ENCODE data around the gene DIPK1A.

DNA sequence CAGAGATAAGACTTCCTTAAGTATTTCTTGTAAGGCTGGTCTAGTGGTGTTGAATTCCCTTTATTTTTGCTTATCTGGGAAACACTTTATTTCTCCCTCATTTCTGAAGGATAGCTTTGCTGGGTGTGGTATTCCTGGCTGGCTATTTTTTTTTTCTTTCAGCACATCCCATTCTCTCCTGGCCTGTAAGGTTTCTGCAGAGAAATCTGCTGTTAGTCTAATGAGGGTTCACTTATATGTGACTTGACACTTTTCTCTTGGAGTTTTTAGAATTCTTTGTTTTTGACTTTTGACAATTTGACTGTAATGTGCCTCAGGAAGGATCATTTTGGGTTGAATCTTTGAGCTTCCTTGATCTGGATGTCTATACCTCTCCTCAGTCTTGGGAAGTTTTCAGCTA, 61.5 kb downstream of the DIPK1A start:
- TF ChIP-seq, protein P1, sequence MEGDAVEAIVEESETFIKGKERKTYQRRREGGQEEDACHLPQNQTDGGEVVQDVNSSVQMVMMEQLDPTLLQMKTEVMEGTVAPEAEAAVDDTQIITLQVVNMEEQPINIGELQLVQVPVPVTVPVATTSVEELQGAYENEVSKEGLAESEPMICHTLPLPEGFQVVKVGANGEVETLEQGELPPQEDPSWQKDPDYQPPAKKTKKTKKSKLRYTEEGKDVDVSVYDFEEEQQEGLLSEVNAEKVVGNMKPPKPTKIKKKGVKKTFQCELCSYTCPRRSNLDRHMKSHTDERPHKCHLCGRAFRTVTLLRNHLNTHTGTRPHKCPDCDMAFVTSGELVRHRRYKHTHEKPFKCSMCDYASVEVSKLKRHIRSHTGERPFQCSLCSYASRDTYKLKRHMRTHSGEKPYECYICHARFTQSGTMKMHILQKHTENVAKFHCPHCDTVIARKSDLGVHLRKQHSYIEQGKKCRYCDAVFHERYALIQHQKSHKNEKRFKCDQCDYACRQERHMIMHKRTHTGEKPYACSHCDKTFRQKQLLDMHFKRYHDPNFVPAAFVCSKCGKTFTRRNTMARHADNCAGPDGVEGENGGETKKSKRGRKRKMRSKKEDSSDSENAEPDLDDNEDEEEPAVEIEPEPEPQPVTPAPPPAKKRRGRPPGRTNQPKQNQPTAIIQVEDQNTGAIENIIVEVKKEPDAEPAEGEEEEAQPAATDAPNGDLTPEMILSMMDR (IDR thresholded peaks at IDR 0.05 in 8 of 11, conservative IDR thresholded peaks at IDR 0.05 in 3 of 11), result no peak
- no peak for TF ChIP-seq POLR2AphosphoS5 (IDR thresholded peaks at IDR 0.05)

All from spleen (tissue), 7 donors.